NCI-H1930 (cell line): Measurements from ENCODE around the gene C17orf58.
"Not testable (repeated sequence)": the region's sequence is repeated elsewhere in the genome, so short reads cannot be mapped to it uniquely, and the experiment has no call there.

ENCODE experiments used
- DNase-seq, 2 experiments: peaks; one replicate each; lab custom pipeline; 2025; lab: John Stamatoyannopoulos, UW

C17orf58 gene

GRCh38 chr17:67996301-67997171, at the start of gene C17orf58:
TSS of gene C17orf58 (minus strand) at chr17:67996469. CDS start at chr17:67996198, 271 bp downstream.
- not testable (repeated sequence) for DNase-seq

- DNase-seq: no peak
Measured at GRCh38 chr17:68036304-68037147, 40.3 kb upstream of the C17orf58 start.

- peak; percentile 99 for DNase-seq
Measured at GRCh38 chr17:68035523-68036303, 39.4 kb upstream of the C17orf58 start, which contains the start of gene KPNA2. TSS of gene KPNA2 (plus strand) at chr17:68035735. CDS start at chr17:68037133, 1,398 bp downstream.

- DNase-seq: peak; percentile 99
Measured at GRCh38 chr17:68035131-68035522, 38.9 kb upstream of the C17orf58 start.

- DNase-seq: no peak
Measured at GRCh38 chr17:68034452-68034776, 38.1 kb upstream of the C17orf58 start.

GRCh38 chr17:68033636-68034451, 37.6 kb upstream of the C17orf58 start:
- DNase-seq: no peak

- DNase-seq: no peak
Measured at GRCh38 chr17:68029512-68030215, 33.4 kb upstream of the C17orf58 start.

GRCh38 chr17:68022547-68022946, 26.3 kb upstream of the C17orf58 start:
- DNase-seq: not testable (repeated sequence)

- DNase-seq: no peak
Measured at GRCh38 chr17:68021963-68022362, 25.7 kb upstream of the C17orf58 start.

- DNase-seq: not testable (repeated sequence)
Measured at GRCh38 chr17:68020791-68021190, 24.5 kb upstream of the C17orf58 start.

- DNase-seq: no peak
Measured at GRCh38 chr17:68020409-68020756, 24.1 kb upstream of the C17orf58 start.

- peak; percentile 94 to 99 for DNase-seq
Measured at GRCh38 chr17:68019675-68020408, 23.6 kb upstream of the C17orf58 start.

GRCh38 chr17:68019336-68019674, 23.0 kb upstream of the C17orf58 start:
- no peak for DNase-seq

GRCh38 chr17:68018493-68018892, 22.2 kb upstream of the C17orf58 start:
- not testable (repeated sequence) for DNase-seq

- DNase-seq: no peak
Measured at GRCh38 chr17:68016838-68017237, 20.6 kb upstream of the C17orf58 start.

GRCh38 chr17:68015081-68015723, 18.9 kb upstream of the C17orf58 start:
- no peak for DNase-seq

- no peak for DNase-seq
Measured at GRCh38 chr17:68013385-68013784, 17.1 kb upstream of the C17orf58 start.

- DNase-seq: no peak
Measured at GRCh38 chr17:68011199-68011665, 15.0 kb upstream of the C17orf58 start.

GRCh38 chr17:68006797-68007196, 10.5 kb upstream of the C17orf58 start:
- DNase-seq: no peak
